ENCODE data around the gene PTPRC.

- no peak for TF ChIP-seq CTCF (IDR thresholded peaks at IDR 0.05)
- TF ChIP-seq EP300 (IDR thresholded peaks at IDR 0.05): no peak
These were observed 10.6 kb downstream of the PTPRC start for GRCh38 chr1:198649232-198649967.

Measured in ovary (tissue), 3 donors.